Ishikawa (cell line): ENCODE results near the gene RASD1.

Experiments
- CEBPB ChIP-seq: IDR thresholded peaks from 2 replicates; pipeline ENCODE4 v1.6.1; 2012
- CREB1 ChIP-seq: IDR thresholded peaks from 2 replicates; pipeline ENCODE4 v1.6.1; 2012; ENCODE audit warnings: low read depth
- EGR1 ChIP-seq: IDR thresholded peaks from 2 replicates; pipeline ENCODE4 v1.6.1; 2012
- EP300 ChIP-seq: IDR thresholded peaks from 2 replicates; pipeline ENCODE4 v1.6.1; 2012; ENCODE audit warnings: borderline replicate concordance
- FOXM1 ChIP-seq: IDR thresholded peaks from 2 replicates; pipeline ENCODE4 v1.6.1; 2012; ENCODE audit warnings: low read depth, borderline replicate concordance
- MAX ChIP-seq: IDR thresholded peaks from 2 replicates; pipeline ENCODE4 v1.6.1; 2012
- NFIC ChIP-seq: IDR thresholded peaks from 2 replicates; pipeline ENCODE4 v1.6.1; 2012
- RAD21 ChIP-seq: IDR thresholded peaks from 2 replicates; pipeline ENCODE4 v1.6.1; 2012; ENCODE audit warnings: low read depth
- REST ChIP-seq: IDR thresholded peaks from 2 replicates; pipeline ENCODE4 v1.6.1; 2012; ENCODE audit warnings: low read depth, mild to moderate bottlenecking
- TAF1 ChIP-seq: IDR thresholded peaks from 2 replicates; pipeline ENCODE4 v1.6.1; 2012; ENCODE audit warnings: low read depth, mild to moderate bottlenecking
- USF1 ChIP-seq: IDR thresholded peaks from 2 replicates; pipeline ENCODE4 v1.6.1; 2012
- YY1 ChIP-seq: IDR thresholded peaks from 2 replicates; pipeline ENCODE4 v1.6.1; 2012; ENCODE audit warnings: low read depth
- ZBTB7A ChIP-seq: IDR thresholded peaks from 2 replicates; pipeline ENCODE4 v1.6.1; 2012; ENCODE audit warnings: low read depth

DNA sequence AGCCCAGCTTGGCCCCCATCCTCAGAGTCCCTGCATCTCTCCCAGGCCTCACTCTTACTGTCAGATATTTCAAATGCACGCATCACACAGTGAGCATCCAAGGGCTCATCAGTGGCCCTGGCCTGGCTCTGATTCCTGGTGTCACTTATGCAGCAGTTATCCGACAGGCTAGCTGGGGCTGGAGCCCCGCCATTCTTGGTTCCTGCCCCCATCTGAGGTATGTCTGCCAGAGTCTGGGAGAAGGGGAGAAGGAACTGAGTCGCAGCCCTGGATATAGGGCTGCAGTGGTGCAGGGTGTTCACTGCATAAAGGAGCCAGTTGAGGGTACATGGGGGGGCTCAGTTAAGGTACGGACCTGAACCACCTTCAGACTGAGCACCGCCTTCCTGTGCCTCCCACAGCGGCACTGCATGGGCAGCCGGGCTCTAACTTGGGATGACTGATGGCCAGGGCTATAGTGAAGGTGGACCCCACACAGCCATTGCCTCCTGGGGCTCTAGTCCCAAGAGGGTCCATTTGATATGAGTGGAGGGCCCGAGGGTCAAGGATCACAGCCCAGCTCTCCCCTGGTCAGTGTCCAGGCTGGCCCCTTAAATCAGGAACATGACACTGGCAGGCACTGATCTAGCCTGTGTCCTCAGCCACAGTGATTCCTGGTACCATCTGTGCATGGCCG is 1.8 kb upstream of the RASD1 start:
- TF ChIP-seq NFIC (no peak), ZBTB7A (no peak), EP300 (no peak), REST (no peak), TAF1 (no peak), RAD21 (no peak), YY1 (no peak), CREB1 (no peak), CEBPB (no peak), USF1 (no peak), FOXM1 (no peak), EGR1 (no peak), MAX (no peak)
